HG03378 (cell line): ENCODE data around the gene JDP2.

ENCODE experiments used
- ATAC-seq: cut with Tn5 transposase; IDR thresholded peaks from one replicate; pipeline ENCODE4 v1.9.1; 2021; ENCODE audit warnings: mild to moderate bottlenecking, moderate library complexity; ENCODE audit not compliant: unreplicated experiment

The JDP2 gene

DNA sequence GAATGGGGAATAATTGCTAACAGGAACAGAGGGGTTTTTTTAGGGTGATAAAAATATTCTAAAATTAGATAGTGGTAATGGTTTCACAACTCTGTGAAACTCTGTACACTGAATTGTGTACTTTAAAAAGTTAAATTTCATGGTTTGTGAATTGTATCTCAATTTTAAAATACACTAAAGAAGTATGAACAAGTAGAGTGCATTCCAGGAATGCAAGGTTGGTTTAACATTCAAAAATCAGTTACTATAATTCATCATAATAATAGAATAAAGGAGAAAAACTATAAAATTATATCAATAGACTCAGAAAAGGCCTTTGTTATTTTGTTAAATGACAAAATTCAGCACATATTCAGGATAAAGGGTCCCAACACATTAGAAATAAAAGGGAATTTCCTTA lies 83.4 kb downstream of the JDP2 start:
- ATAC-seq: no peak

DNA sequence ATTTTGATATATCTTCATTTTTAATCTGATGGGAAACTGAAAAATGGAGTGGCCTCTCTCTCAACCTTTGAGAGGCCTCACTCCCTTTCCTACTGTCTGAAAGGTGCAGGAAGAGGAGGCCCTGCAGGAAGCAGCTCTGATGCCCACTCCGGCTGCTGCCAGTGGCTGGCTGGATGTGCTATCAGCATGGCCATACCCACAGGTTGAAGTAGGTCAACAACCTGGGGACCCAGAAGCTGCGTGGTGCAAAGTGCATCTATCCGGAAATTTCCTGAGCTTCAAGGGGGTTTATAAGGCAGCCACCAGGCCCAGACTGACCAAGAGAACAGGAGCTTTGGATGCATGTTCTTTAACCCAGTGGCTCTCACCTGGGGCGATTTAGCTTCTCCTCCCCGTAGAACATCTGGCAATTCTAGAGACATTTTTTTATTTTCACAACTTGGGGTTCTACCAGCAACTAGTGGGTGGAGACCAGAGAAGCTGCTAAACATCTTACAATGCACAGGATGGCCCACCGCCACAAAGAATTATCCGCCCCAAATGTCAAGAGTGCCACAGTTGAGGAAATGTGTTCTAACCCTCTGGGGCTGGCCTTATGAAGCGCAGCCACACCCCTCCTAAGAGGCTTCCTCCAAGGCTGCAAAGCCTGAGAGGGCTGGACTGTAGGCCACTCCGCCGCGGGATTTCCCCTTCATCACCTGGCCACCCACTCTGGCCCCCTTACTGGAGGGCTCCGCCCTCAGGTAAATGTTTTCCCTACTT lies 86.3 kb downstream of the JDP2 start:
- peak; percentile 21 for ATAC-seq

- peak; percentile 35 for ATAC-seq
These were observed 87.1 kb downstream of the JDP2 start for GRCh38 chr14:75514673-75515628.

DNA sequence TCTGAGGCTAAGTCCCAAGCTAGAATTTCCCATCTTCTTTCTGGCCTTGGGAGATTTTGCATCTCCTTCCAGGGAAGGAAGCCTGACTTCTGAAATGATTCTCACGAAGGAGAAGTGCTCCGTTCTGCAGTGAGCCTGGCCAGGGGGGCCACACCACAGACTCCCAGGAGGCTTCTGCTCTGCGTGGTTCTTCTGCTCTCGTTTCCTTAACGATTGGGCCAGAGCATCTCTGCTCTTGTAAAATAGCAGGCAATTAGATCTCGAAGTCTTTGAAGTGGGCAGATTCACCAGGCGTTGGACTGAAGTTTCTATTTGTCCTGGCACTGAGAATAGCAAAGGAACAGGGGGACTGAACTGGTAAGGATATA lies 87.8 kb downstream of the JDP2 start:
- ATAC-seq: peak; percentile 41

DNA sequence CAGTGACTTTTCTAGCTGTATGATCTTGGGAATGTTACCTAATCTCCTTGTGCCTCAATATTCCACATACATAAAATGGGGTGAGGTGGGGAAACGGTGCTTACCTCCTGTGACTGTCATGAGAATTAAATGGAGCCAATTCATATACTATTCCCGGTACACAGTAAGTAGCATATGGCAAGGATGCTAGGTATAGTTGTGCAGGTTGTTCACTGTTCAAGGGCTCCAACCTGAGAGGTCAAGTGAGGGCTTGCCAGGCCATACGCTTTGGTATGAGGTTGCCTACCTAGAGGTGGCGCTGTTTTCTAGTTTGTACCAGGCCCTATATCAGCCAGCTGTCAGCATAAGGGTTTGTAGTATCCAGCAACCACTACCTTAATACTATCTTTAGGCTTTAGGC lies 90.8 kb downstream of the JDP2 start:
- no peak for ATAC-seq

DNA sequence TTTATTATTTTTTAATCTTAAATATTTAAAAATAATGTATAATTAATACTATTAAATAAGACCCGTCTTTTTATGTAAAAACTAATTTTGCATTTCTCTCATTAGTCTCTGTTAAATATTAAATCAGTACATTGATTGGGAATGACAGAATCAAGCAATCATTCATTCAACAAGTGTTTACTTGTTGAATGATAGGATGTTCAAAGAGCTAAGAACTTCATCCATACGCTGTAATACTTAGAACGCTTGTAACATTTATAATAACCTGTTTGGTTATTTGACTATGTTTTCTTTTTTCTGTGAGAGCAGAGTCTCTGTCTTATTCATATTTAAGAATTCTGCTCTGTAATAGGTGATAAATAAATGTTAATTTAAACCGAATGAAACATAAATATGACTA lies 91.6 kb downstream of the JDP2 start:
- no peak for ATAC-seq

DNA sequence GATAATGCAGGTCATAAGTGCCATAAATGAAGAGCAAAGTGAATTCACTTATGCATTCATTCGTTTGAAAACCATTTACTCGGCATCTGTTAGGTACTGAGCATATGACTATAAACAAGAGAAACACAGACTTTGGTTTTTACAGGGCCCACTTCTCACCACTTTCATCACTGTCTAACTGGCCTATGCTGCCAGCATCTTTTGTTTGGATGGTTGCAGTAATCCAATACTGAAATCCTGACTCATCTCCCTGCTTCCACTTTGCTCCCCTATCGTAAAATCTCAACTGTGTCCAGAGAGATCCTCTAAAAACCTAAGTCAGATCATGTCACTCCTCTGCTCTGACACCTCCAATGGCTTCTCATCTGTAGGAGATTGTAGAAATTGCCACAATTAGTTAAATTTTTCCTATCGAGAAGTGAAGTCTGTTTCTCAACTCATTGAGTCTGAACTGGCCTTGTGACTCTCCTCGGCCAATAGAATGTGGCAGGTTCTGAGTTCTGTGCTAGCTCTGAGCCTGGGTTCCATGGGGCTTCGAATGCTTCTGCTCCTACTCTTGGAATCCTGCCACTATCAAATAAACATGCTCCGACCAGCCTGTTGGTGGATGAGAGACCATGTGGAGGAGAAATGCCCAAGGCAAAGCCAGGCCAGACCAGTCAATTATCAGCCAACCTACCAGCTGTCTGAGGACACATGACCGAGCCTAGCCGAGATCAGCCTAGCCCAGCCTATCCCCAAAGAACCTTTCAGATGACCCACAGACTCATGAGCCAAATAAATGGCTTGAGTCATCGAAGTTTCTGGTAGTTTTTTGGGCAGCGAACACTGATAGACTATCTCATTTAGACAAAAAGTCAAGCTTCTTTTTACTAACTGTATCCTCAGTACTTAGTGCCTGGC lies 92.3 kb downstream of the JDP2 start:
- no peak for ATAC-seq

GRCh38 chr14:75520852-75521251 lies 93.0 kb downstream of the JDP2 start:
- ATAC-seq: no peak

DNA sequence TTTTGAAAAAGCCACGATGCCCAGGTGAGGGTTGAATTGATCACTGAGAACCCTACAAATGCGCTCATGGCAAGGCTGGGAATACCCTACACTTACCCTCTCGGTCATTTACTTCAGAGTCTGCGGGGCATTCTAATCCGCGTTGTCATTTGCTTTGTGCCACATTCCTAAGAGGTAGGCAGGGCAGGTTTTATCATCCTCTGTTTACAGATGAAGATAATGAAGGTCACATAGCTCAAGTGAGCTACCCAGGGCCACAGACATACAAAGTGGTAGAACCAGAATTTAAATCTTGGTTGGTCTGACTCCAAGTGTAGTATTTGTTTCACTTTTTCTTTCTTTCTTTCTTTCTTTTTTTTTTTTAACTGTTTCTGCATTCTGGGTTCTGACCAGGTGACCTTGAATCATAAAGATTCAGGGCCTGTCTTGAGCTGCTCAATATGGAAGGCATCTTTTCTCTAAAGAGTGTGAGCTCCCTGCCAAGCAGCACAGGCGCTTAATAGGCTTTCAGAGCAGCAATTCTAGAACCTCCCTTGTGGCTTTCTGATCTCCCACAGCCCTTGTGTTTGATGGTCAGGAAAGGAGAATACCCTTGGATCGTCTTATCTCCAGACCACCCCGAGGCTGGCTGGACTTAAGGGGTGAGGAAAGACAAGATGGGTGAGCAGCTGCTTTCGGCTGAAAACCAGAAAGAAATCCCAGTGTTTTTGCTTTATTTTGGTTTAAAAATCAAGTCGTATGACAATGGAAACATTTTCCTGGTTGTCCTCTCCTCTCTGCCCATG lies 93.8 kb downstream of the JDP2 start:
- no peak for ATAC-seq

GRCh38 chr14:75522224-75522982 lies 94.6 kb downstream of the JDP2 start, which contains the start of gene BATF:
Gene BATF (plus strand): TSS chr14:75522469. CDS start chr14:75522683, 214 bp downstream.
- ATAC-seq: peak; percentile 45

DNA sequence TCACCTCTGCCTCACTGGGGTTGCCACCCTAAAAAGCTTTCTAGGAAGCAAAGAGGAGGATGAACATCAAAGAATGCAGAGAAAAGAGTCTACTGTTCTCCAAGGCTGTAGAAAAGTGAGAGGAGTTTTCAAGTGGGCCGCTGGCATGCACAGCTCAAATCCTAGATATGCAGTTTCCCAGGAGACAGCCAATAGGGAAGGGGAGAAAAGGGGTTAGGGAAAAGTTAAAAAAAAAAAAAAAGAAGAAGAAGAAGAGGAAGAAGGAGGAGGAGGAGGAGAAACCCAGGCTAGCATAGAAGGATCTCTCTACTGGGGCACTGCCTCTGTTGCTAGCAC lies 95.1 kb downstream of the JDP2 start:
- no peak for ATAC-seq
